IMR-90 (cell line): Measurements from ENCODE around the gene KAZN. TPM values are rescaled to one million over a fixed set of nuclear protein-coding genes. Genes with fewer than 3 reads are reported as not detected.

Experiments
- ATAC-seq: fragments of 200-7000 bp; cut with Tn5 transposase; 2 replicates; pipeline ENCODE4 v1.9.1; 2020; ENCODE audit warnings: low read depth, mild to moderate bottlenecking, moderate library complexity
- BruUV-seq: library from RNA; stranded (reverse); fragments of 400-500 nt; replicated peaks from 2 replicates; lab custom pipeline; 2021; lab: Mats Ljungman, UMichigan
- CTCF ChIA-PET: fragments of 300-600 bp; formaldehyde crosslinking; extraction: SDS; loops from one replicate; lab custom pipeline; 2021; ENCODE audit warnings: antibody characterized with exemption; lab: Yijun Ruan, JAX
- POLR2A ChIA-PET: fragments of 300-600 bp; sonication (Branson Sonifier 250); formaldehyde crosslinking; loops from one replicate; lab custom pipeline; 2022; ENCODE audit warnings: antibody characterized with exemption; ENCODE audit not compliant: unreplicated experiment; lab: Charles Lee
- DNase-seq: peaks from one replicate; pipeline ENCODE4 v3.0.0; 2013
- H2AFZ ChIP-seq: replicated peaks from 2 replicates; pipeline ENCODE3; 2013; ENCODE audit warnings: low read length, mild to moderate bottlenecking; ENCODE audit not compliant: poor library complexity
- H2AK5ac ChIP-seq: 2 replicates; pipeline ENCODE4 v1.6.1; 2013; ENCODE audit warnings: low read depth, low read length, inconsistent platforms
- H2AK9ac ChIP-seq: replicated peaks from 2 replicates; pipeline ENCODE3; 2013; ENCODE audit warnings: mild to moderate bottlenecking, low read depth, low read length, moderate library complexity; ENCODE audit not compliant: poor library complexity
- H2BK120ac ChIP-seq: 2 replicates; pipeline ENCODE4 v1.6.1; 2013; ENCODE audit warnings: low read depth, low read length, inconsistent platforms
- H2BK15ac ChIP-seq: 3 replicates; pipeline ENCODE4 v1.6.1; 2013; ENCODE audit warnings: low read depth, low read length, inconsistent platforms
- H2BK20ac ChIP-seq: 2 replicates; pipeline ENCODE4 v1.6.1; 2013; ENCODE audit warnings: low read depth, mild to moderate bottlenecking, inconsistent platforms, low read length, moderate library complexity
- H2BK5ac ChIP-seq: 2 replicates; pipeline ENCODE4 v1.6.1; 2013; ENCODE audit warnings: mild to moderate bottlenecking, low read depth, low read length, inconsistent platforms; ENCODE audit not compliant: poor library complexity, severe bottlenecking
- H3K14ac ChIP-seq: replicated peaks from 2 replicates; pipeline ENCODE4 v1.6.1; 2013; ENCODE audit warnings: low read depth, low read length, inconsistent platforms
- H3K18ac ChIP-seq: 2 replicates; pipeline ENCODE4 v1.6.1; 2013; ENCODE audit warnings: low read depth, low read length, control low read depth
- H3K23ac ChIP-seq: 2 replicates; pipeline ENCODE4 v1.6.1; 2013; ENCODE audit warnings: low read depth, low read length, inconsistent platforms
- H3K27ac ChIP-seq: 2 replicates; pipeline ENCODE4 v1.5.1; 2013; ENCODE audit warnings: mild to moderate bottlenecking, control low read depth, low read length; ENCODE audit not compliant: insufficient read depth
- H3K27me3 ChIP-seq: 2 replicates; pipeline ENCODE4 v1.6.1; 2013; ENCODE audit warnings: low read length; ENCODE audit not compliant: control insufficient read depth, insufficient read depth
- H3K36me3 ChIP-seq: 2 replicates; pipeline ENCODE4 v1.6.1; 2013; ENCODE audit warnings: low read length, mixed read lengths; ENCODE audit not compliant: control insufficient read depth, insufficient read depth
- H3K4ac ChIP-seq: 2 replicates; pipeline ENCODE4 v1.6.1; 2013; ENCODE audit warnings: low read depth, low read length, inconsistent platforms
- H3K4me1 ChIP-seq: 2 replicates; pipeline ENCODE4 v1.6.1; 2013; ENCODE audit warnings: low read length, mixed read lengths; ENCODE audit not compliant: control insufficient read depth, insufficient read depth
- H3K4me2 ChIP-seq: 2 replicates; pipeline ENCODE4 v1.6.1; 2013; ENCODE audit warnings: low read depth, mild to moderate bottlenecking, control low read depth, low read length, moderate library complexity
- H3K4me3 ChIP-seq: 2 replicates; pipeline ENCODE4 v1.5.1; 2013; ENCODE audit warnings: low read depth, mild to moderate bottlenecking, control low read depth, low read length, moderate library complexity; ENCODE audit not compliant: insufficient read depth
- H3K56ac ChIP-seq: 2 replicates; pipeline ENCODE4 v1.6.1; 2013; ENCODE audit warnings: low read length, inconsistent platforms; ENCODE audit not compliant: insufficient read depth; ENCODE audit errors: extremely low read depth
- H3K79me1 ChIP-seq, 2 experiments: 2 replicates each; pipeline ENCODE4 v1.6.1; 2013; ENCODE audit warnings: low read length in 2 of 2, inconsistent platforms in 1 of 2, low read depth in 1 of 2
- H3K9ac ChIP-seq: 2 replicates; pipeline ENCODE4 v1.6.1; 2013; ENCODE audit warnings: low read depth, low read length, control low read depth
- H3K9me1 ChIP-seq: 2 replicates; pipeline ENCODE4 v1.6.1; 2013; ENCODE audit warnings: low read length, inconsistent platforms; ENCODE audit not compliant: insufficient read depth
- H3K9me3 ChIP-seq: 2 replicates; pipeline ENCODE4 v1.6.1; 2013; ENCODE audit warnings: low read length; ENCODE audit not compliant: control insufficient read depth, insufficient read depth
- H4K20me1 ChIP-seq: 2 replicates; pipeline ENCODE4 v1.6.1; 2013; ENCODE audit warnings: low read length, inconsistent platforms; ENCODE audit not compliant: insufficient read depth
- H4K5ac ChIP-seq: 2 replicates; pipeline ENCODE4 v1.6.1; 2013; ENCODE audit warnings: mild to moderate bottlenecking, low read depth, low read length, control low read depth
- H4K8ac ChIP-seq, 2 experiments: 2 replicates each; pipeline ENCODE4 v1.6.1; 2013; ENCODE audit warnings: low read depth in 2 of 2, low read length in 2 of 2, control low read depth in 1 of 2, inconsistent platforms in 1 of 2
- H4K91ac ChIP-seq: 2 replicates; pipeline ENCODE4 v1.6.1; 2013; ENCODE audit warnings: low read depth, low read length, inconsistent platforms; ENCODE audit not compliant: insufficient read depth
- BHLHE40 ChIP-seq: fragments of 150-350 bp; IDR thresholded peaks from 2 replicates; pipeline ENCODE4 v1.6.1; 2016; ENCODE audit warnings: mild to moderate bottlenecking, low read depth, low read length
- CEBPB ChIP-seq: IDR thresholded peaks from 2 replicates; pipeline ENCODE4 v1.6.1; 2012; ENCODE audit warnings: low read depth, low read length, improper control_type of control experiment
- CHD1 ChIP-seq: IDR thresholded peaks from 2 replicates; pipeline ENCODE4 v1.6.1; 2012; ENCODE audit warnings: low read depth, low read length, improper control_type of control experiment
- CTCF ChIP-seq: conservative IDR thresholded peaks from 2 replicates; pipeline ENCODE4 v1.5.1; 2012; ENCODE audit warnings: mild to moderate bottlenecking, low read depth, low read length, improper control_type of control experiment
- ELK1 ChIP-seq: fragments of 150-350 bp; IDR thresholded peaks from 2 replicates; pipeline ENCODE4 v1.6.1; 2016; ENCODE audit warnings: low read depth, mild to moderate bottlenecking, low read length, moderate library complexity, borderline replicate concordance
- FOS ChIP-seq: fragments of 150-350 bp; IDR thresholded peaks from 2 replicates; pipeline ENCODE4 v1.6.1; 2016; ENCODE audit warnings: low read depth, low read length
- MAFK ChIP-seq: IDR thresholded peaks from 2 replicates; pipeline ENCODE4 v1.6.1; 2012; ENCODE audit warnings: low read depth, low read length, improper control_type of control experiment
- MAZ ChIP-seq: IDR thresholded peaks from 2 replicates; pipeline ENCODE4 v1.6.1; 2012; ENCODE audit warnings: low read depth, mild to moderate bottlenecking, low read length, improper control_type of control experiment, moderate library complexity, borderline replicate concordance
- MXI1 ChIP-seq: IDR thresholded peaks from 2 replicates; pipeline ENCODE4 v1.6.1; 2012; ENCODE audit warnings: low read depth, mild to moderate bottlenecking, low read length, moderate library complexity, borderline replicate concordance
- NFE2L2 ChIP-seq: fragments of 150-350 bp; IDR thresholded peaks from 2 replicates; pipeline ENCODE4 v1.6.1; 2016; ENCODE audit warnings: low read depth, mild to moderate bottlenecking, low read length
- POLR2A ChIP-seq: IDR thresholded peaks from 2 replicates; pipeline ENCODE4 v1.6.1; 2012; ENCODE audit warnings: mild to moderate bottlenecking, low read depth, low read length
- RAD21 ChIP-seq: IDR thresholded peaks from 2 replicates; pipeline ENCODE4 v1.6.1; 2012; ENCODE audit warnings: low read length, improper control_type of control experiment
- RCOR1 ChIP-seq: IDR thresholded peaks from 2 replicates; pipeline ENCODE4 v1.6.1; 2012; ENCODE audit warnings: mild to moderate bottlenecking, low read length, improper control_type of control experiment; ENCODE audit not compliant: insufficient replicate concordance
- RFX5 ChIP-seq: IDR thresholded peaks from 2 replicates; pipeline ENCODE4 v1.8.0; 2012; ENCODE audit warnings: low read depth, mild to moderate bottlenecking, low read length, moderate library complexity
- SMC3 ChIP-seq: fragments of 150-350 bp; IDR thresholded peaks from 2 replicates; pipeline ENCODE4 v1.6.1; 2016; ENCODE audit warnings: low read depth, mild to moderate bottlenecking, antibody characterized with exemption, low read length, moderate library complexity
- USF2 ChIP-seq: fragments of 150-350 bp; IDR thresholded peaks from 2 replicates; pipeline ENCODE4 v1.6.1; 2017; ENCODE audit warnings: mild to moderate bottlenecking, antibody characterized with exemption, low read length, low read depth
- WGBS, 2 experiments: methylation state at CpG; one replicate each; pipeline versions ENCODE4 v1.1.5 to v1.1.7; 2013; ENCODE audit warnings: missing lambda C conversion rate in 2 of 2; ENCODE audit not compliant: insufficient read length in 1 of 2; ENCODE audit errors: extremely low coverage in 2 of 2; 5-methylcytosine and 5-hydroxymethylcytosine counted together
- dilution Hi-C: fragments of 300-500 bp; cut with HindIII; formaldehyde crosslinking; loops from one replicate; pipeline ENCODE4 v1.14.3; 2018; ENCODE audit warnings: low sequenced_read_pairs; ENCODE audit not compliant: unreplicated experiment
- in situ Hi-C: fragments of 300-500 bp; cut with MboI; formaldehyde crosslinking; loops from 3 replicates; pipeline ENCODE4 v1.14.3; 2019; ENCODE audit warnings: low sequenced_read_pairs, inconsistent platforms, mixed read lengths
- intact Hi-C: fragments of 100-400 bp; cut with micrococcal nuclease; formaldehyde crosslinking; loops from 2 replicates; pipeline ENCODE4 v1.10.0; 2022
- polyA plus RNA-seq, 3 experiments: library from polyadenylated mRNA; depleted of rRNA; stranded (reverse); fragments of >200 nt; gene quantifications; 2 replicates each; pipeline ENCODE4 v1.2.3, GENCODE V29; 2012; ENCODE audit warnings: low replicate concordance in 1 of 3
- total RNA-seq: library from RNA; depleted of rRNA; stranded (reverse); fragments of >200 nt; gene quantifications from 2 replicates; pipeline ENCODE4 v1.2.3, GENCODE V29; 2012

The KAZN gene
- total and polyA plus RNA-seq, 2 of the 4 experiments (the other 2 are of a cell fraction) = 5.2 to 10.5 TPM

GRCh38 chr1:15065736-15066135, 467.3 kb downstream of the KAZN start:
- in situ Hi-C loops (no loop called here), intact Hi-C loops (no loop called here), dilution Hi-C loops (no loop called here)
- no peak overlapping the region for H2AFZ ChIP-seq
- H4K20me1 ChIP-seq = no peaks in the 10 kb centered on the region; the same call in 1 of the 2 replicates
- H3K23ac ChIP-seq = no peak overlapping the region
- no peak overlapping the region for H4K91ac ChIP-seq
- H2AK9ac ChIP-seq = no peak overlapping the region
- H3K27me3 ChIP-seq = no peaks in the 10 kb centered on the region
- H3K9me3 ChIP-seq = peaks cover 6% of the 10 kb centered on the region
- POLR2A ChIA-PET = no interaction called here
- no peak overlapping the region for H3K4me2 ChIP-seq
- no peak for ATAC-seq
- no peaks in the 10 kb centered on the region for H3K9me1 ChIP-seq
- H2BK5ac ChIP-seq = no peak overlapping the region
- H3K14ac ChIP-seq = no peak overlapping the region
- no peak overlapping the region for H4K5ac ChIP-seq
- no peak overlapping the region for H2BK20ac ChIP-seq
- H2AK5ac ChIP-seq = no peak overlapping the region
- H3K36me3 ChIP-seq = peaks cover 39% of the 10 kb centered on the region
- no peak overlapping the region for H2BK15ac ChIP-seq
- BruUV-seq = no TSS peak
- no peaks in the 10 kb centered on the region for H3K4me1 ChIP-seq
- no peak overlapping the region for H4K8ac ChIP-seq
- no peak overlapping the region for H3K4me3 ChIP-seq
- no peak overlapping the region for H3K4ac ChIP-seq
- no peaks in the 10 kb centered on the region for H3K79me1 ChIP-seq
- CTCF ChIA-PET = no interaction called here
- H3K18ac ChIP-seq = no peak overlapping the region
- H2BK120ac ChIP-seq = no peak overlapping the region
- TF ChIP-seq POLR2A (no peak), NFE2L2 (no peak), SMC3 (no peak), MAZ (no peak), CEBPB (no peak), BHLHE40 (no peak), RFX5 (no peak), RCOR1 (no peak), CHD1 (no peak), FOS (no peak), MXI1 (no peak), RAD21 (no peak), CTCF (no peak), USF2 (no peak), MAFK (no peak), ELK1 (no peak)
- no peak overlapping the region for H3K56ac ChIP-seq
- 98% methylated on average over 19 of the region's 30 CpGs; no CpG with 5 or more reads in 1 of the 2 experiments for WGBS, 2 experiments
- no peak overlapping the region for H3K27ac ChIP-seq
- DNase-seq = no peak
- no peak overlapping the region for H3K9ac ChIP-seq
